PC-9 (cell line): ENCODE data around the gene NECTIN1.

Experiments used
- CTCF ChIP-seq: fragments of 200-600 bp; sonication (generic); conservative IDR thresholded peaks from 2 replicates; pipeline ENCODE4 v1.6.1; 2017; ENCODE audit warnings: mixed run types, antibody characterized with exemption, mild to moderate bottlenecking, moderate library complexity
- EZH2 ChIP-seq: fragments of 200-600 bp; sonication (generic); IDR thresholded peaks from 2 replicates; pipeline ENCODE4 v1.8.0; 2017; ENCODE audit warnings: antibody characterized with exemption, low read depth

GRCh38 chr11:119705362-119705761 is 23.6 kb downstream of the NECTIN1 start:
- no peak for TF ChIP-seq CTCF
- no peak for TF ChIP-seq EZH2
